GM23248 (cell line): ENCODE data around the gene ZGPAT. TPM values are rescaled to one million over a fixed set of nuclear protein-coding genes. Genes with fewer than 3 reads are reported as not detected.
A peak's percentile ranks its signal among the peaks of the same experiment; 100 is the strongest.
"Not testable (repeated sequence)": the region's sequence is repeated elsewhere in the genome, so short reads cannot be mapped to it uniquely, and the experiment has no call there.

ENCODE experiments used
- DNase-seq: peaks from one replicate; pipeline ENCODE4 v3.0.0-alpha.2; 2015
- H2AFZ ChIP-seq: fragments of 200-600 bp; sonication (generic); 2 replicates; pipeline ENCODE4 v1.6.1; 2016; ENCODE audit warnings: antibody characterized with exemption
- H3F3A ChIP-seq: fragments of 200-600 bp; sonication (generic); 2 replicates; pipeline ENCODE4 v1.6.1; 2016; ENCODE audit warnings: mild to moderate bottlenecking, antibody characterized with exemption, mixed run types; ENCODE audit not compliant: insufficient read depth
- H3K27ac ChIP-seq: fragments of 200-600 bp; sonication (generic); 2 replicates; pipeline ENCODE4 v1.5.1; 2016; ENCODE audit warnings: mild to moderate bottlenecking
- H3K27me3 ChIP-seq: fragments of 200-600 bp; sonication (generic); replicated peaks from 2 replicates; pipeline ENCODE4 v1.6.1; 2016; ENCODE audit warnings: mild to moderate bottlenecking; ENCODE audit not compliant: insufficient read depth
- H3K36me3 ChIP-seq: fragments of 200-600 bp; sonication (generic); 2 replicates; pipeline ENCODE4 v1.6.1; 2016; ENCODE audit warnings: low read depth, mild to moderate bottlenecking
- H3K4me1 ChIP-seq: fragments of 200-600 bp; sonication (generic); 2 replicates; pipeline ENCODE4 v1.6.1; 2016; ENCODE audit warnings: mild to moderate bottlenecking; ENCODE audit not compliant: insufficient read depth
- H3K4me2 ChIP-seq: fragments of 200-600 bp; sonication (generic); one replicate; pipeline ENCODE4 v1.6.1; 2016; ENCODE audit warnings: mild to moderate bottlenecking; ENCODE audit not compliant: unreplicated experiment
- H3K4me3 ChIP-seq: fragments of 200-600 bp; sonication (generic); 2 replicates; pipeline ENCODE4 v1.5.1; 2016; ENCODE audit warnings: mild to moderate bottlenecking
- H3K79me2 ChIP-seq: fragments of 200-600 bp; sonication (generic); 2 replicates; pipeline ENCODE4 v1.6.1; 2016; ENCODE audit warnings: mild to moderate bottlenecking; ENCODE audit not compliant: insufficient read depth
- H3K9ac ChIP-seq: fragments of 200-600 bp; sonication (generic); 2 replicates; pipeline ENCODE4 v1.6.1; 2016; ENCODE audit warnings: mild to moderate bottlenecking
- H3K9me2 ChIP-seq: fragments of 200-600 bp; sonication (generic); 2 replicates; pipeline ENCODE4 v1.6.1; 2016; ENCODE audit warnings: mixed run types, mild to moderate bottlenecking, moderate library complexity; ENCODE audit not compliant: insufficient read depth
- H3K9me3 ChIP-seq: fragments of 200-600 bp; sonication (generic); one replicate; pipeline ENCODE4 v1.6.1; 2017; ENCODE audit warnings: low read depth
- H4K20me1 ChIP-seq: fragments of 200-600 bp; sonication (generic); 2 replicates; pipeline ENCODE4 v1.6.0; 2016; ENCODE audit not compliant: insufficient read depth
- EZH2 ChIP-seq: fragments of 200-600 bp; sonication (generic); IDR thresholded peaks from 2 replicates; pipeline ENCODE4 v1.6.1; 2018; ENCODE audit warnings: antibody characterized with exemption, mild to moderate bottlenecking; ENCODE audit not compliant: insufficient read depth, poor library complexity, severe bottlenecking
- EZH2phosphoT487 ChIP-seq: fragments of 200-600 bp; sonication (generic); IDR thresholded peaks from 2 replicates; pipeline ENCODE4 v1.6.1; 2018; ENCODE audit warnings: antibody characterized with exemption, moderate library complexity, mild to moderate bottlenecking, low read depth; ENCODE audit not compliant: insufficient read depth
- WGBS, 2 experiments: methylation state at CpG; one replicate each; pipeline ENCODE4 v1.1.6; 2015 to 2017; ENCODE audit warnings: low lambda C conversion rate in 2 of 2, low coverage in 1 of 2; ENCODE audit errors: missing lambda C conversion rate in 2 of 2; 5-methylcytosine and 5-hydroxymethylcytosine counted together
- in situ Hi-C: fragments of 300-500 bp; cut with MboI; formaldehyde crosslinking; loops from 2 replicates; pipeline ENCODE4 v1.15.0; 2020
- polyA plus RNA-seq: library from polyadenylated mRNA; unstranded; fragments of >200 nt; fragmentation: Nextera tagmentation; extraction: Ambion mirVana; gene quantifications from 2 replicates; pipeline ENCODE4 v1.2.1, GENCODE V29; 2016
- total RNA-seq: library from RNA; depleted of rRNA; stranded (reverse); fragments of >200 nt; shearing (Covaris generic); gene quantifications from 2 replicates; pipeline ENCODE4 v1.2.3, GENCODE V29; 2014

Gene ZGPAT
- total and polyA plus RNA-seq, 2 experiments from 2014 or later = 22.7 to 28.5 TPM

GRCh38 chr20:63772781-63773518, 65.1 kb downstream of the ZGPAT start:
- in situ Hi-C loops = no loop called here
- H3K9me3 ChIP-seq = no peaks in the 10 kb centered on the region
- no peaks in the 10 kb centered on the region for H3K27me3 ChIP-seq
- H3K9ac ChIP-seq = no peak overlapping the region
- H3K4me1 ChIP-seq = no peaks in the 10 kb centered on the region
- no peaks in the 10 kb centered on the region for H3K36me3 ChIP-seq
- H3F3A ChIP-seq = no peaks in the 10 kb centered on the region
- peak; percentile 26 for DNase-seq
- H3K79me2 ChIP-seq = no peaks in the 10 kb centered on the region
- H3K27ac ChIP-seq = no peak overlapping the region
- no peaks in the 10 kb centered on the region for H4K20me1 ChIP-seq
- TF ChIP-seq EZH2phosphoT487 (no peak), EZH2 (no peak)
- WGBS, 2 experiments = 47 to 54% methylated on average over 20 of the region's 20 CpGs
- H2AFZ ChIP-seq = no peak overlapping the region
- no peaks in the 10 kb centered on the region for H3K9me2 ChIP-seq
- H3K4me2 ChIP-seq = no peak overlapping the region
- H3K4me3 ChIP-seq = no peak overlapping the region

GRCh38 chr20:63773571-63774241, 65.9 kb downstream of the ZGPAT start:
- in situ Hi-C loops = no loop called here
- Histone ChIP-seq H3K4me2 (no peak overlapping the region), H4K20me1 (no peaks in the 10 kb centered on the region), H3K4me1 (no peaks in the 10 kb centered on the region), H3K4me3 (no peak overlapping the region), H3K27ac (no peak overlapping the region), H3K9ac (no peak overlapping the region), H3K9me3 (no peaks in the 10 kb centered on the region), H3K27me3 (no peaks in the 10 kb centered on the region), H2AFZ (no peak overlapping the region), H3K36me3 (no peaks in the 10 kb centered on the region), H3F3A (no peaks in the 10 kb centered on the region), H3K9me2 (no peaks in the 10 kb centered on the region), H3K79me2 (no peaks in the 10 kb centered on the region)
- DNase-seq = no peak
- 86 to 88% methylated on average over 18 to 33 of the region's 33 CpGs for WGBS, 2 experiments
- TF ChIP-seq EZH2phosphoT487 = no peak
- no peak for TF ChIP-seq EZH2

- whole genome bisulfite sequencing, 2 experiments = 86% methylated on average over 14 to 15 of the region's 15 CpGs
- H3K9ac ChIP-seq = no peak overlapping the region
- in situ Hi-C loops = no loop called here
- no peak overlapping the region for H3K4me2 ChIP-seq
- no peak overlapping the region for H2AFZ ChIP-seq
- no peak overlapping the region for H3K27ac ChIP-seq
- H3F3A ChIP-seq = no peaks in the 10 kb centered on the region
- no peak for DNase-seq
- no peaks in the 10 kb centered on the region for H3K9me2 ChIP-seq
- H3K9me3 ChIP-seq = no peaks in the 10 kb centered on the region
- H3K36me3 ChIP-seq = no peaks in the 10 kb centered on the region
- H3K4me1 ChIP-seq = no peaks in the 10 kb centered on the region
- no peaks in the 10 kb centered on the region for H3K27me3 ChIP-seq
- TF ChIP-seq EZH2 (no peak), EZH2phosphoT487 (no peak)
- no peak overlapping the region for H3K4me3 ChIP-seq
- no peaks in the 10 kb centered on the region for H4K20me1 ChIP-seq
- no peaks in the 10 kb centered on the region for H3K79me2 ChIP-seq
Measured at GRCh38 chr20:63774306-63774705, 66.5 kb downstream of the ZGPAT start.

- Histone ChIP-seq H3K4me3 (peak overlapping the region; percentile 59), H3K9me2 (no peaks in the 10 kb centered on the region), H3K9ac (peak overlapping the region; percentile 23; the same call in 1 of the 2 replicates), H3K4me1 (no peaks in the 10 kb centered on the region), H3K27me3 (no peaks in the 10 kb centered on the region), H3F3A (no peaks in the 10 kb centered on the region), H4K20me1 (no peaks in the 10 kb centered on the region), H3K27ac (no peak overlapping the region), H3K79me2 (no peaks in the 10 kb centered on the region), H3K36me3 (no peaks in the 10 kb centered on the region), H3K4me2 (peak overlapping the region; percentile 38), H2AFZ (peak overlapping the region; percentile 69), H3K9me3 (no peaks in the 10 kb centered on the region)
- TF ChIP-seq EZH2 (no peak), EZH2phosphoT487 (no peak)
- WGBS, 2 experiments = 28 to 30% methylated on average over 66 to 67 of the region's 67 CpGs
- DNase-seq = peak; percentile 62
- in situ Hi-C loops = no loop called here
Measured at GRCh38 chr20:63775096-63775978, 67.5 kb downstream of the ZGPAT start.

- 83 to 86% methylated on average over 17 to 23 of the region's 23 CpGs for WGBS, 2 experiments
- H3K4me3 ChIP-seq, H3K9ac ChIP-seq, H3K9me2 ChIP-seq, H2AFZ ChIP-seq, H3K79me2 ChIP-seq, H4K20me1 ChIP-seq, H3K4me1 ChIP-seq, H3K27me3 ChIP-seq, H3K9me3 ChIP-seq, H3F3A ChIP-seq, DNase-seq, in situ Hi-C loops, H3K4me2 ChIP-seq, H3K27ac ChIP-seq, H3K36me3 ChIP-seq: not testable (repeated sequence)
Measured at GRCh38 chr20:63776875-63777274, 69.0 kb downstream of the ZGPAT start.
